CD4-positive, alpha-beta T cell treated with Interferon gamma for 1 hour (primary cell): Measurements from ENCODE around the gene ABI3BP.

Source experiments
- DNase-seq: peaks from one replicate; pipeline ENCODE4 v3.0.0-alpha.2; 2020

The ABI3BP gene

GRCh38 chr3:100879195-100879810 is 113.9 kb downstream of the ABI3BP start:
- DNase-seq = no peak

GRCh38 chr3:100877286-100877685 is 115.9 kb downstream of the ABI3BP start:
- no peak for DNase-seq

- DNase-seq = no peak
These were observed 118.0 kb downstream of the ABI3BP start for GRCh38 chr3:100875239-100875638.

DNA sequence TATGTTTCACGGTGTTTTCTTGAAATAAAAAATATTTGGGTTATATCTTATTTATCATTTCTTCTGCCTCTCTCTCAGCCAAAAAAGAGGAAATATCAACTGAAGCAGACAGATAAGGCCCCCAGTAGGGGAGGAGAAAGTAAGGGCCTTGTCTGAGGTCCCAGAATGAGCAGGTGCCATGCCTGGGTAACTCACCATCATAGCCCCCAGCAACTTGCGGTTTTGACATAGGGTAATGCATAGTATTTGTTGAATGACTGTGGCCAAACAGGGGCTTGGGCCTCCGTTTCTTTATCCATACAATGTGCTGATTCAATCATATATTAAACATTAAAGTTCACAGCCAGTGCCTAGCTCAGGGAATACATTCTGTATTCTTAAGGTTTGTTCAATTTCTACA is 119.6 kb downstream of the ABI3BP start:
- no peak for DNase-seq

DNA sequence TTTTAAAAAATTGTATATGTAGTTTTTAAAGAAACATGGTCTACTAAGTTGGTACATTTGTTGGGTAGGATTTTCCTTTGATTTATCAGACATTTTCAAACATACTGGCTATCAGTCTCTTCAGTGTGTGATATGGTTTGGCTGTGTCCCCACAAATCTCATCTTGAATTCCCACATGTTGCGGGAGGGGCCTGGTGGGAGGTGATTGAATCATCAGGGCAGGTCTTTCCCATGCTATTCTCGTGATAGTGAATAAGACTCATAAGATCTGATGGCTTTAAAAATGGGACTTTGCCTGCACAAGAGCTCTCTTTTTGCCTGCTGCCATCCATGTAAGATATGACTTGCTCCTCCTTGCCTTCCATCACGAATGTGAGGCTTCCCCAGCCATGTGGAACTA is 121.9 kb downstream of the ABI3BP start:
- DNase-seq = no peak

DNA sequence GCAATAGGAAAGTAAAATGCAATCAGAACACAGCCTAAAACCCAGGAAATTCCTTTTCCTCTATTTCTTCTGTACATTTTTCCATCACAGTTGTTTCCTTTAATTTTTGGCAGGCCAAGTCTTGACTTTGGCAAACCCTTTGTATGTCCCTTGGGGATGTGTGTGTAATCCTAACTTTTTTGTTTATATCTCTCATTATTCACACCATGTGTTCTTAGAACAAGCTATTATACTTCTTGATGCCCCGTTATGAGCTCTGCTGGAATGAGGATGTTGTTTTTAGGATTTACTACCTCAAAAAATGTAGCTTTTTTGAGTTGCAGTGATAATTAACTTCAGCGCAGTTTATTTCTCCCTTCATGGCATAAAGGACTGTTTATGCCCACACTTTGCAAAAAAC is 123.4 kb downstream of the ABI3BP start:
- no peak for DNase-seq

- DNase-seq = no peak
These were observed 124.3 kb downstream of the ABI3BP start for GRCh38 chr3:100868894-100869293.

DNA sequence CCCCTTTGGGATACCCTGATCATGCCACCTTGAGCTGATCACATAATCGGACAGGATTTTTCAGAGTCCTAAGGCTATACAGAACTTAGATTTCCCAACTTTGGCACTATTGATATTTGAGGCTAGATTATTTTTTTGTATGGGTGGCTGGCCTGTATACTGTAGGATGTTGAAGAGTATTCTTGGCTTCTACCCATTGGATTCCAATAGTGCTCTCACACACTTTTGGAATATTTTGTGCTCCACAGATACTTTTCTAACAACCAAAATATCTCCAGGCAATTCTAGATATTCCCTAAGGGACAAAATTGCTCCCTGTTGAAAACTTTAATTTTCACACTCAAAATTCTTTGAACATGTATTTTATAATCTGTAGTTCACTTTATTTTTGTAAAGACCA is 125.1 kb downstream of the ABI3BP start:
- no peak for DNase-seq

DNA sequence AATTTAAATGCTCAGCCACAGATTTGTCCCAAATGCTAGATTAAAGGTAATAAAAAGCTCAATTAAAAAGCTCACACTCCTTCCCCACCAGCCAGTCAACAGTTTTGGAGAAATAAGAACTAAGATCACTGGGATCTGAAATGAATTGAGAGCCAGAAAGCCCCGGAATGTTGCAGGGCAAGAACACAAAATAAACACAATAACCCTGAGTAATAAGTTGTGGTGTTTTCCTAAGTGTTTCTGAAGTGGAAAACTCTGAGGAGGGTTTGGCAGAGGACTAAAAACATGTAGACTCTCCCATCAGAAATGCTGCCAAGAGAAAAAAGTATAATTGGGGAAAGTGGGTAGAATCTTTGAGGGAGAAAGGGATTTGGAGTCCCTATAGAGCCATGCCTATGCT is 127.8 kb downstream of the ABI3BP start:
- DNase-seq = no peak

DNA sequence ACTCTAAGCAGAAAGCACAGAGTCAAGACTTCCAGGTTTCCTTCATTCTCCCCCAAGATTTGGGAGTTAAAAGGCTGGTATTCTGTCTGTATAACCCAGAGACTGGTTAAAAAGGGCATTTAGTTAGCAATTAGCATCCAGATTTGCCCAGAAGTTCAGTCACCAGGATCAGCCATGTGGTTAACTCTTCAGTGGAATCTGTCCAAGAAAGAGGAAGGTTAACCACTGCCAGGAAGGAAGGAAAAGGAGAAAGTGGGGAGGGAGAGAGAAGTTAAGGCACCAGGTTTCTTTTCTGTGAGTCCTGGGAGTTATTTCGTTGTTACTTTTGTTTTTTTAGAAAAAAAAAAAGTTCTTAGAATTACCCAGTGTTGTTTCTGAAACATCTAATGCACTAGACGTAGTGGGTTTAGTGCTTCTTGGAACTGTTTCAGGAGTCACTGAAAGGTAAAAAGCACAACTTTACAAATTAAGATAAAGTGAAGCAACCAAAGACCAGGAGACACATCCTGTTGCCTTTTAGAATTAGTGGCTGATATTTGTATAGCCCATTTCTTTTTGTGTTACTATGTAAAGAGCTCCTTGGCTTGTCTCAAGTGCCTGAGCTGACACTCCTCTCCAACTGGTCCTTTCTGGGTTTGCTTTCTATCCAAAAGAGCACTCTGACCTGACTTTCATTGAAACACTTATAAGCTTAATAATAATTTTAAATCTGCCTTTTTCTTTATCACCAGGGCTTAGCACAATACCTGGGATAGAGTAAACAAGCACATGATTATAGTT is 128.6 kb downstream of the ABI3BP start:
- DNase-seq = no peak

GRCh38 chr3:100857863-100858262 is 135.4 kb downstream of the ABI3BP start:
- no peak for DNase-seq

GRCh38 chr3:100856821-100857220 is 136.4 kb downstream of the ABI3BP start:
- no peak for DNase-seq

- no peak for DNase-seq
These were observed 140.4 kb downstream of the ABI3BP start for GRCh38 chr3:100852840-100853239.

DNA sequence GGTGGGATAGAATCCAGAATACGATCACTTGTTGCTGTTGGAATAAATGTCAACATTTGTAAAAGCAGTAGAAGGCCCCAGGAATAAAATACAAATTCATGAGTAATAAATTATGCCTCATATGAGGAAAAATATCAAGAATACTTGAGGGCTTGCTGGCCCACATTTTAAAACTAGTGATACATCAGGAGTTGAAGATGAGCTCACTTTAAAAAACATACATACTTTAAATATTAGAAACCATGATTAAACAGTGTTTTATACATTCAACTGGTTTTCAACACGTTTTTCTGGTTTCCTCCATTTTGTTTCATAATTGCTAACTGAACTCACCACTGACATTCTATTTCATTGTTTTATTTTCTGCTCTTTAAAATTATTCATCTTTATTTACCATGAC is 142.5 kb downstream of the ABI3BP start:
- DNase-seq = no peak

DNA sequence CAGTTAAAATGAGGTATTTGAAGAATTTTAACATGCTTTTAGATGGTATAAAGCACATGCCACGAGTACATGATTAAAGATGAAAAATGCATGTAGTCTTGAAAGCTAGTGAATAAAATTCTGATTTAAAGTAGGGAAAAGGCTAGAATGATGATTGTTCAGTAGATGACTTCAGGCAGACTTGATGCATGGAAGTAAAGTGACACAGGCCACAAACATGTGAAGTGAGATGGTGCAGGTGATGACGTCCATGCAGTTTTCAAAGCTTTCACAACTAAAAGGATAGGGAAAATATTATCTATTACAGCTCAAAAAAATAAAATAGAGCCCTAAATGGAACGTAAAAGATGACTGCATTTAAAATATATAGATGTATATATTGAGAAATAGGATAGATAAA is 143.1 kb downstream of the ABI3BP start:
- no peak for DNase-seq

GRCh38 chr3:100844063-100844936 is 148.9 kb downstream of the ABI3BP start:
- no peak for DNase-seq

DNA sequence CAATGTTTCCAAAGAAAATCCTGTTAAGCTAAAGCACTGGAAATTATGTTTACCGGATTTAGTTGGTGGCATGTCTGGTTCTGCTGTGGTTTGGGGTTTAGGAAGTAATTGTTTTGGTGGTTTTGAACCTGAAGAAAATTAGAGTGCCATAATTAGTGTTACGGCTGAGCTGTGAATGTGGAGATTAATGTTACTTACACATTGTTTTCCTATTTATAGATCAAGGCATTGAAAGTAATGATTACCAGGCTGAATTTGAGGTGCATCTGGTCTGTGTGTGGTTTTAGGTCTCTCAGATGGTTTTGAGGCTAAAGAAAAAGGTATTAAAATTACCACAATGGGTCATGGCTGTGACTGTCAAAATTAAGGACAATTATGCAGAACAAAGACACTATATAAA is 155.1 kb downstream of the ABI3BP start:
- no peak for DNase-seq

DNA sequence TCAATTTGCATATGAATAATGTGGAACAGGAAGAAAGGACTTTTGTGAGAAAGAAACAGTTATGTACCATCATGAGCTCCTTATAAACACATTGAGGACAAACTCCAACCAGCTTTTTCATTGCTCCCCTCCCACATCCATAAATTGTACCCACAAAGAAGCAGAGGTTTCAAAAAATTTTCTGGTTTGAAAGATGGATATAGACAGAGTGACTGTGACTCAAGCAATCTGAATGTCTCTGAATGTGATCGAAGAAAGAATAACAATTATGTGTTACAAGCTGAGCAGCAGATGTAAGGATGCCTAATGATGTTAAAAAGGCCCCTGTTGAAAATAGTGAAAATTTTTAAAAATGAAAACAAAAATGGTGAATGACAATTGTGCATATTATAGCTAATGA is 156.6 kb downstream of the ABI3BP start:
- DNase-seq = no peak

GRCh38 chr3:100834332-100834731 is 158.9 kb downstream of the ABI3BP start:
- DNase-seq = no peak

DNA sequence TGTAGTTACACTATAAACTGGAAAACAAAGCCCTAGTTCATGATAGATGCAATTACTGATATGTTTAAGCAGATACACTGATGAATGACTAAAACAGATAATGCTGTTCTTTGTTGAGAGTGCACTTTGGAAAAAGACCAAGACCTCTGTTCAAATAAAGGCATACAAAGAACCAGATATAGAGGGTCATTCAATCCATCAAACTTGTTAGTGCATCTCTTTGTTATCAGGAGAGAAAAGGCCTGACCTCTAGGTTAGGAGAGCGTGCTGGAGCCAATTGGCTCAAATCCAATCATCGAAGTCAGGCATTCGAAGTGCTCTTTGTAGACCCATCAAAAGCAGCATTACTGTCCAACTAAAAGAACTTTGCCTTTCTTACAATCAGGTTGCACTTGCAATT is 159.7 kb downstream of the ABI3BP start:
- no peak for DNase-seq

- no peak for DNase-seq
These were observed 161.6 kb downstream of the ABI3BP start for GRCh38 chr3:100831629-100832028.

GRCh38 chr3:100830931-100831330 is 162.3 kb downstream of the ABI3BP start:
- DNase-seq = no peak

GRCh38 chr3:100825574-100825973 is 167.6 kb downstream of the ABI3BP start:
- no peak for DNase-seq

DNA sequence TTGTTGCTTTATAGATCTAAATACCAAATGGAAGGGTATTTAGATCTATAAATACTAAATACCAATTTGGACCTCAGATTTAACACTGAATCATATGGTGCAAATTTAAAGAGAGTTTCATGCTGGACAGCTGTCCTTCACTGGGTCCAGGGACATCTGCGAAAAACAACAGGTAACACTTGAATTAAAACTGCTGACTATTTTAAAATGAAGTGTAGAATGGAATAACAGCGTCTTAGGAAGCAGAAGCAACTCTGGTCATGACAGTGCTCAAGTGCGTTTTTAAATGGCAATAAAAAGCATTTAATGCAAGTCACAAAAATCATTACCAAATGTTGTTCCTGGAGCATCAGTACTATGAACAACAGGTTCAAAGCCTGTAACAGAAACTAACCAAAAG is 177.6 kb downstream of the ABI3BP start:
- no peak for DNase-seq
